HUDEP-2 (cell line): Measurements from ENCODE around the gene PTGER1.
"Not testable (repeated sequence)": the region's sequence is repeated elsewhere in the genome, so short reads cannot be mapped to it uniquely, and the experiment has no call there.

ENCODE experiments used
- DNase-seq, 76 experiments: peaks; one replicate each; lab custom pipeline; 2025; ENCODE audit not compliant: unreplicated experiment in 76 of 76; lab: John Stamatoyannopoulos, UW

Gene PTGER1

DNA sequence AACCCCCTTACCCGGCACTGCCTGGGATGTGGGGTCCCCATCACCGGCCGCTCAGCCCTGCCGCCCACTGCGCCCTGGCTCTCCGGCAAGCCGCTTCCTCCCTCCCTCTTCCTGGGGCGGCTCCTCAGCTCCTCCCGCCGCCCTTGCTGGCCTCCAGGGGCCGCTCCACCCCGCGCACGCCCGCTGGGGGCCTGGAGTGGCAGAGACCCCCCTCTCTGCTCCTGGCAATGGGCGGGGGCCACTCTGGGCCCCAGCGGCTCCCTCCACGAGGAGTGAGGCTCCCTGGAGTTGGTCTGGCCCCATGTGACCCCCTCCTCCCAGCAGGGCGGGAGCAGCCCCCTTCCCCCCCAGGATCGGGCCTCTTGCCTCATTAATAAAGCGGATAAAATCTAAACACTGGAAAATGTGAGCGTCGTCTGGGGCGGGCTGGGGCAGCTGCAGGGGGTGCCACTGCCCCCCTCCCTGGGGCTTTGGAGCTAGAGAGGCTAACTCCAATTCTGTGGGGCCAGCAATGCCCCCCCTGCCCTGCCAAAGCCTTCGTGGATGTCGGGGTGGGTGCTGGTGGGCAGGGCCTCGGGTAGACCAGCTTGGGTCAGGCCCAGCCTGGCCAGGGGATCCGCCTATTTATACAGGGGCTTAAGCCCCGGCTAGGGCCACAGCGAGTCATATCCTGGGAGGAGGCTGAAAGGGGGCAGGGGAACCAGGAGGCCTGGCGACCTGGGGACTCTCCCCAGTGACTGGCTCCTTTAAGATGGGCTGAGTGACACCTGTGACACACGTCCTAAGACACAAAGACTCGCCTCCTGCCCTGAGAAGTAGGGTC lies at the start of gene PTGER1:
Gene PTGER1 (minus strand): TSS at position 104 of the 823 bp plus-strand sequence. CDS start 1,034 bp downstream, outside the sequence.
- peak in 14 of 76 experiments; percentile 8 to 35 (median 20) for DNase-seq

- DNase-seq, result no peak
These were observed 45.4 kb upstream of the PTGER1 start for GRCh38 chr19:14520543-14520942.

- DNase-seq, result no peak
These were observed 44.8 kb upstream of the PTGER1 start for GRCh38 chr19:14519860-14520407.

DNA sequence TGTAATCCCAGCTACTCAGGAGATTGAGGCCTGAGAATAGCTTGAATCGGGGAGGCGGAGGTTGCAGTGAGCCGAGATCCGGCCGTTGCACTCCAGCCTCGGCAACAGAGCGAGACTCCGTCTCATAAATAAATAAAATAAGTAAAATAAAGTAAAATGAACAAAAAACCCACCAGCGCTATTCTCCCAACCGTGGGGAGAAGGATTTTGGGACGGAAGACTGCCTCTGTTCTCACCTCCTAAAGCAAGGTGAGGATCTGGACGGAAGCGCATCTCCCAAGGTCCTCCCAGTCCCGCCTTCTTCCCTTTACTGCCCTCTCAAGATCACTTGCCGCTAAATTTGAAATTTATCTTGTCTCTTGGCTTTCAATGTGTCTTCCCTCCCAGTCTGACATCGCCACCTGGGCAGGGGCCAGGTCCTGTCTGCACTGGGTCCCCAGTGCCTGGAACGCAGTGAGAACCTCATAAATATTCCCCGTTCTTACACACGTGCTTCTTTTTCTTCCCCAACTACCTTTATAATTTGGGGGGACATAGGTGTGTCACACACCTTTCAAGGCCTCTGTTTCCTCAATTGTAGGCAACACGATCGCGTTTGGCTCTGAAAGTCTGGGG lies 44.2 kb upstream of the PTGER1 start:
- no peak for DNase-seq

DNA sequence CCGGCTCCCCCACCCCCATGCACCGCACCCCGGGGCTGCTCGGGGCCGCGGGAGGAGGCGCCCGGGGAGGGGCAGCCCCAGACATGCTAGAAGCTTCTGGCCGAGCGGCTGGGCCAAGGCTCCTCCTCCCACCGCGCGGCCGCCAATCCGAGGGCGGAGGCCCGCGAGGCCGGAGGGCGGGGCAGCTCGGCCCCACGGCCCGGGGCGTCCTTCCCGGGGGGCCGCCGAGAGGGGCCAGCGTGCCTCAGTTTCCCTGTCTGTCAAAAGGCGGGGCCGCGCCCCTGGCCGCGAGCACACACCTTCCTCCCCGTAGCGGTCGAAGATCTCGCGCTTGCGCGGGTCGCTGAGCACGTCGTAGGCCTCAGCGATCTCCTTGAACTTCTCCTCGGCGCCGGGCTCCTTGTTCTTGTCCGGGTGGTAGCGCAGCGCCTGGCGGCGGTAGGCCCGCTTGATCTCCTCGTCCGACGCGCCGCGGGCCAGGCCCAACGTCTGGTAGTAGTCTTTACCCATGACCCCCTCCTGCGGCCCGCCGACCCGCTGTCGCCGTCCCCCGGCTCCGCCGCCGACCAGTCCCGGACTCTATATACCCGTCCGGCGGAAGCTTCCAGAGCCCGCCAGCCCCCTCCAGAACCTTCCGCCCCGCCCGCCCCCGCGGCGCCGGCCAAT lies 42.8 kb upstream of the PTGER1 start, which contains the start of gene DNAJB1:
Gene DNAJB1 (minus strand): TSS at position 558 of the 666 bp plus-strand sequence. CDS start 48 bp downstream, at position 510.
- DNase-seq, result peak in 68 of 76 experiments; percentile 20 to 88 (median 74)

- no peak for DNase-seq
These were observed 42.3 kb upstream of the PTGER1 start for GRCh38 chr19:14517446-14517839.

DNA sequence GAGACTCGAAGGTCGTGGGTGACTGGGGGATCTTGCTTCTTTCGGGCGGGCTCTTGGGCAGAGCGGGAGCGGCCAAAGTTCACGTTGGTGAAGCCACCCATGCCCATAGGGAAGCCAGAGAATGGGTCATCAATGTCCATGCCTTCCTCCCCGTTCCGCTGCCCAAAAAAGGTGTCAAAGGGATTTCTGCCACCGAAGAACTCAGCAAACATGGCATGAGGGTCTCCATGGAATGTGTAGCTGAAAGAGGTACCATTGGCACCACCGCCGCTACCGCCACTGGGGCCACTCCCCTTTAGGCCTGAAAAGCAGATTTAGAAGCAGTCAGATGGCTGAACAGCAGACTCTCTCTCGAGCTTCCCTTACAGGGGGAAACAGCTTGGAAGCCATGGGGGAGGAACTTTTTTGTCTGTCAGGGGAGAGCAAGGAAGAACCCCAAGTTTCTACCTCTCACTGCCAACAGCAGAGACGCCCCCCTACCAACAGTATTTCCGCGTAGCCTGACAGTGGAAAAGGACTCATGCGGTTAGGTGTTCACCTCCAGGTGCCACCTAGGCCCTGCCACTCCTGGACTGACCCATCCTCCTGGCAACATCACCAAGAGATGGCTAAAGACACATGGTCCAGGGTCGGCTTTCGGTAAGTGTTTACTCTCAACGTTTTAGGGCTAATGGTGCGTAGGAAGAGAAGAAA lies 41.7 kb upstream of the PTGER1 start:
- peak in 4 of 76 experiments; percentile 11 to 36 (median 20) for DNase-seq

- peak in 1 of 76 experiments; percentile 24 for DNase-seq
These were observed 40.9 kb upstream of the PTGER1 start for GRCh38 chr19:14516048-14516534.

DNA sequence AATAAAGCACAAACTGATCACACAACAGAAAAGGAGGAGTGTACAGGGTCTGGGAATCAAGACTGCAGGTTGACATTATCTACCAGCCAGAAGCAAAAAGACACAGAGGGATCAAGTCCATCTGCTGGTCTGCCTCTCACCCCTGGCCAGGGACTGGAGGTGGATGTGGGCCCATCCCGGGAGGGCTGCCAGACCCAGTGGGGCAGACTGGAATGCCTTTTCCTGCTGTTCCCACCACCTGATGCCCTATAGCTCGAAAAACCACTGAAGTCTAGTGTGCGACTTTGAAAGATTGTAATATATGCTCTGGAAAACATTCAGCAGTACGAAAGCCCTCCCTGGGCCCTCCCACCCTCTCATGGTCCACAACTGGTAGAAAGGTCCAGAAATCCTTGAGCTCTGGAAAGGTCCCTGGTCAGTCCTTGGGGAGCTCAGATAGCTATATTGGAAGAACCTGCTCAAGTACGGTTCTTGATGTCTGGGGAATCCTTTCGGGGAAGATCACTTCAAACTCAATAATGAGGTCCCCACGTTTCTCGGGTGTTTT lies 40.4 kb upstream of the PTGER1 start:
- DNase-seq, result no peak

- DNase-seq, result peak in 13 of 76 experiments; percentile 15 to 57 (median 29)
These were observed 39.2 kb upstream of the PTGER1 start for GRCh38 chr19:14514215-14514863.

- DNase-seq, result no peak
These were observed 37.3 kb upstream of the PTGER1 start for GRCh38 chr19:14512406-14512961.

DNA sequence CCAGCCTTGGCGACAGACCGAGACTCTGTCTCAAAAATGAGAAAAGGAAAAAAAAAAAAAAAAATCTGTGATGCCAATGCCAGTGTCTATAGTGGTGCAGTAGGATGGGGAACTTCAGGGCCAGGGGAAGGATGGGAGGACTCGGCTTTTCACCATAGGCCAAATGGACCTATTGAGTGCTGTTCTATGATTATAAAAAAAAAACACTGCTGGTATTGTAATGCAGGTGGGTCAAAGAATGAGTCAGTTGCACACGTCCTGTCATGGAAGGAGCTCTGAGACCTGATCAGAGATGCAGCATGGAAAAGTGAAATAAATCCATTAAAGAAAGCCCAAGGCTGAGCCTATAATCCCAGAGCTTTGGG lies 36.1 kb upstream of the PTGER1 start:
- no peak for DNase-seq

DNA sequence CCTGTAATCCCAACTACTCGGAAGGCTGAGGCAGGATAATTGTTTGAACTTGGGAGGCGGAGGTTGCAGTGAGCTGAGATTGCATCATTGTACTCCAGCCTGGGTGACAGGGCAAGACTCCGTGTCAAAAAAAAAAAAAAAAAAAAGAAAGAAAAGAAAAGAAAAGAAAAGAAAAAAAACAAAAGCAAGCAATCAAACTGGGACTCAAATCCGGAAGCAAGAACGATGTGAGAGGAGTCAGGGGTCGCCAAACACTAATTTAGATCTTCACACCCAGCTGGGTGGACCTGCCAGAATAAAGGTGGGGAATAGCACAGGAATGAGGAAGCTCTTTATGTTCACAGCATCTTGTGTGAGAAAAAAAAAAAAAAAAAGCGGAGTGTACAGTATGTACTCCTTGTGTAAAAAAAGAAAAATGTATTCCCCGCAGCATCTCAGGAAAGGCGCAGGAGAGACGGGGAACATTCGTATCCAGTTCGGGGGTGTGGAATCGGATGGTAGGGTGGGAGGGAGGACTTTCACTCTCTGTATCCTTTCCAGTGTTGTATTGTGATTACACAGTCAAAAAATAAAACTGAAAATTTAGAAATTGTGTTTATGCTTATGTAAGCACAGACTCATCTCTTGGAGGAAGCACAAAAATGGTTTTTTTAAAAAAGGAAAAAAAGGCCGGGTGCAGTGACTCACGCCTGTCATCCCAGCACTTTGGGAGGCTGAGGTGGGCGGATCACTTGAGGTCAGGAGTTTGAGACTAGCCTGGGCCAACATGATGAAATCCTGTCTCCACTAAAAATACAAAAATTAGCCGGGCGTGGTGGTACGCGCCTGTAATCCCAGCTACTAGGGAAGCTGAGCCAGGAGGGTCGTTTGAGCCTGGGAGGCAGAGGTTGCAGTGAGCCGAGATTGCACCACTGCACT lies 35.4 kb upstream of the PTGER1 start:
- DNase-seq, result no peak

- no peak for DNase-seq
These were observed 32.8 kb upstream of the PTGER1 start for GRCh38 chr19:14507704-14508542.

DNA sequence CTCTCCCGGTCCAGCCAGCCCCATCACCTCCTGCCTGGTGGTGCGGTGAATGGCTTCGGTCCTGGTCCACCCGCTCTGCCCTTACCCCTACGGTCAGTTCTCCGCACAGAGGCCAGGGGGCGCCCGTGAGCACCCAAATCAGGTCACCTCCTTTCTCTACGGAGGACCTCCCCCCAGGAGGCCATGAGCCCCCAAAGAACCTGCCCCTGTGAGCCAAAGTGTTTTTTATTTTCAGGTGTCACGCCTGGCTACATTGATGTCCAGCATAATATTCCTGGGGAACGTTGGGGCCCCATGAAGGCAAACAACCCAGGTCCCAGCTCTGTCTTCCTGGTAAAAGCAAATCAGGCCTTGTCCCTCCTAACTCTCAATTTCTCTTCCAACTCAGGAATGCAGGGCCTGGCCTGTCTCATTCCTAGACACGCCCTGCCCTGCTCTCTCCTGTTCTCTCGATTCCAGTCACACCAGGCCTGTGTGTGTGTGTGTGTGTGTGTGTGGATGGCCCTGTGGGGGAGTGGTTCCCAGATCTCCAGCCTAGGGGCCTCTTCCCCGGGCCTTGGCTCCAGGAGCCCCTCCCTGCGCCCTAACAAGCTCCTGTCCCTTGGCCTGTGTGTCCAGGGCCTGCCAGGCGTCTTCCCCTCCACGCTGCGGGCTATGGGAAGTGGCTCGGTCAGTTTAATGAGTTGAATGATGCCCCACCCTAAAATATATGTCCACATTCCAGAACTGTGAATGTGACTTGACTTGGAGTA lies 30.5 kb upstream of the PTGER1 start:
- peak in 59 of 76 experiments; percentile 16 to 77 (median 55) for DNase-seq

- DNase-seq, result not testable (repeated sequence)
These were observed 29.4 kb upstream of the PTGER1 start for GRCh38 chr19:14504575-14504974.

DNA sequence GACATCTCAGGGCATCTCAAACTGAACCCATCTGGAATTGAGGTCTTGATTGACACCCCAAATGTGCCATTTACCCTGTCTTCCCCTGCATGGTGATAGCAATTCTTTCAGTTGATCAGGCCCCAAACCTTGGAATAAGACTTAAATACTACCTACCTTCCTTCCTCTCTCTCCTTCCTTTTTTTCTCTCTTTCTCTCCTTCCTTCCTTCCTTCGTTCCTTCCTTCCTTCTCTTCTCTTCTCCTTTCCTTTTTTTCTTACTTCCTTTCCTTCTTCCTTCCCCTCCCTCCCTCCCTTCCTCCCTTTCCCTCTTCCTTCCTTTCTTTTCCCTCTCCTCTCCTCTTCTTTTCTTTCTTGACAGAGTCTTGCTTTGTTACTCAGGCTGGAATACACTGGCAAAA lies 28.1 kb upstream of the PTGER1 start:
- no peak for DNase-seq
